MM.1S (cell line): ENCODE measurements around the gene SERPINB7.

Experiments
- CTCF ChIP-seq: fragments of 300-600 bp; sonication (generic); IDR thresholded peaks from 2 replicates; pipeline ENCODE4 v1.5.1; 2016; ENCODE audit warnings: antibody characterized with exemption, low read length, mixed read lengths
- EZH2 ChIP-seq: fragments of 300-600 bp; sonication (generic); optimal IDR thresholded peaks from 2 replicates; pipeline ENCODE3; 2017; ENCODE audit warnings: low read depth, mild to moderate bottlenecking, antibody characterized with exemption, low read length, mixed read lengths
- EZH2phosphoT487 ChIP-seq: fragments of 300-600 bp; sonication (generic); IDR thresholded peaks from 2 replicates; pipeline ENCODE4 v1.6.1; 2018; ENCODE audit warnings: antibody characterized with exemption, low read length

GRCh38 chr18:63850636-63851035 is 75.4 kb downstream of the SERPINB7 start:
- TF ChIP-seq CTCF, result no peak
- no peak for TF ChIP-seq EZH2phosphoT487
- no peak for TF ChIP-seq EZH2
